Activated naive CD8-positive, alpha-beta T cell treated with anti-CD3 and anti-CD28 coated beads, Interleukin-2, amount 50 U/mL, for 24 hours (primary cell): ENCODE data around the gene ARSD.

ENCODE experiments used
- ATAC-seq: fragments of 150-1000 bp; cut with Tn5 transposase; one replicate; pipeline ENCODE4 v1.10.0; 2021
- DNase-seq: peaks from one replicate; pipeline ENCODE4 v3.0.0; 2021
- H3K27ac Mint-ChIP-seq: one replicate; pipeline ENCODE4 v1.8.0; 2021; ENCODE audit warnings: mild to moderate bottlenecking, mixed read lengths
- H3K27me3 Mint-ChIP-seq: one replicate; pipeline ENCODE4 v1.8.0; 2021; ENCODE audit warnings: mixed read lengths
- H3K36me3 Mint-ChIP-seq: one replicate; pipeline ENCODE4 v1.8.0; 2021; ENCODE audit warnings: low read depth, mixed read lengths
- H3K4me1 Mint-ChIP-seq: one replicate; pipeline ENCODE4 v1.8.0; 2021; ENCODE audit warnings: mixed read lengths
- H3K4me3 Mint-ChIP-seq: one replicate; pipeline ENCODE4 v1.8.0; 2021; ENCODE audit warnings: mild to moderate bottlenecking, moderate library complexity, mixed read lengths
- H3K9me3 Mint-ChIP-seq: one replicate; pipeline ENCODE4 v1.8.0; 2021; ENCODE audit warnings: mixed read lengths

The ARSD gene

DNA sequence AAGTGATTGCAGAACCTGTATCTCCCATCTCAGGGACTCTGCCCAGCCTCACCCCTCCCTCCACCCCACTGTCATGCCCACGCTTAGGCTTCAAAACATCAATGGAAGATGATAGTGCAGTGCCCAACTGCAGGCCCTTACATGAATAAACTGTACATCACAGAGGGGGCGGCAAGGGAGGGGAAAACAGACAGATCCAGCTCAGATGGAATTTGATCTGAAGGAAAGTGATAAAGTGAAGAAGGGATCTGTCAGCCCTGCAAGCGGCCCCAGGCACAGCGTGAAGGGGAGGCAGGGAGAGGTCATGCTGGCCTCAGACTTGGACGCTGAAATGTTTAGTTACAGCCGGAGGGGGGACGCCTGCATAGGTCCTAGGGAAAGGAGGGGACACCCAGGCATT, 61.9 kb downstream of the ARSD start:
- no peaks in the 10 kb centered on the region for H3K4me1 Mint-ChIP-seq
- no peak for ATAC-seq
- H3K27ac Mint-ChIP-seq, result no peak overlapping the region
- H3K36me3 Mint-ChIP-seq, result no peaks in the 10 kb centered on the region
- no peak overlapping the region for H3K4me3 Mint-ChIP-seq
- no peak for DNase-seq
- H3K27me3 Mint-ChIP-seq, result peaks cover 3% of the 10 kb centered on the region
- no peaks in the 10 kb centered on the region for H3K9me3 Mint-ChIP-seq

GRCh38 chrX:2863646-2864045, 65.5 kb downstream of the ARSD start:
- H3K4me1 Mint-ChIP-seq, result no peaks in the 10 kb centered on the region
- no peak overlapping the region for H3K27ac Mint-ChIP-seq
- no peaks in the 10 kb centered on the region for H3K27me3 Mint-ChIP-seq
- no peak for ATAC-seq
- H3K4me3 Mint-ChIP-seq, result no peak overlapping the region
- DNase-seq, result no peak
- no peaks in the 10 kb centered on the region for H3K36me3 Mint-ChIP-seq
- no peaks in the 10 kb centered on the region for H3K9me3 Mint-ChIP-seq

- Mint-ChIP-seq H3K4me1 (no peaks in the 10 kb centered on the region), H3K9me3 (no peaks in the 10 kb centered on the region), H3K4me3 (no peak overlapping the region), H3K27me3 (no peaks in the 10 kb centered on the region), H3K36me3 (no peaks in the 10 kb centered on the region), H3K27ac (no peak overlapping the region)
- ATAC-seq, result no peak
- DNase-seq, result no peak
These were observed 66.7 kb downstream of the ARSD start for GRCh38 chrX:2862404-2862803.

DNA sequence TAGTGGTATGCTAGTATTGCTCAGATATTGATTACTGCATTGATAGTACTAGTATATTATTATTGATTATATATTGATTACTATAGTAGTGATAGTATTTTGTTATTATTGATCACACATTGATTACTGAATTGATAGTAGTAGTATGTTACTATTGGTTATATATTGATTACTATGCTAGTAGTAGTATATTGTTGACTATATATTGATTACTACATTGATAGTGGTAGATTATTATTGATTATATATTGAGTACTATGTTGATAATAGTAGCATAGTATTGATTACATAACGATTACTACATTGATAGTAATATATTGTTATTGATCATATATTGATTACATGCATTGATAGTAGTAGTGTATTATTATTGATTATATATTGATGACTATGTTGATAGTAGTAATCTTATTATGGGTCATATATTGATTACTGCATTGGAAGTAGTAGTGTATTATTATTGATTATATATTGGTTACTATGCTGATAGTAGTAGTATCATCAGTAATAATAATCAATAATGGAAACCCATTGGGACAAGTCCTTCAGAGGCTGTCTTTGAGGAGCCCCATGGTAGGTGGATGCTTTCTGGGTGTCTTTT, 69.8 kb downstream of the ARSD start:
- Mint-ChIP-seq H3K36me3 (no peaks in the 10 kb centered on the region), H3K9me3 (no peaks in the 10 kb centered on the region), H3K27ac (no peak overlapping the region), H3K4me3 (no peak overlapping the region), H3K4me1 (no peaks in the 10 kb centered on the region), H3K27me3 (no peaks in the 10 kb centered on the region)
- no peak for DNase-seq
- ATAC-seq, result no peak

GRCh38 chrX:2857566-2857965, 71.6 kb downstream of the ARSD start:
- no peak for ATAC-seq
- no peaks in the 10 kb centered on the region for H3K36me3 Mint-ChIP-seq
- H3K4me3 Mint-ChIP-seq, result no peak overlapping the region
- no peak overlapping the region for H3K27ac Mint-ChIP-seq
- no peaks in the 10 kb centered on the region for H3K27me3 Mint-ChIP-seq
- no peaks in the 10 kb centered on the region for H3K4me1 Mint-ChIP-seq
- no peak for DNase-seq
- H3K9me3 Mint-ChIP-seq, result no peaks in the 10 kb centered on the region

DNA sequence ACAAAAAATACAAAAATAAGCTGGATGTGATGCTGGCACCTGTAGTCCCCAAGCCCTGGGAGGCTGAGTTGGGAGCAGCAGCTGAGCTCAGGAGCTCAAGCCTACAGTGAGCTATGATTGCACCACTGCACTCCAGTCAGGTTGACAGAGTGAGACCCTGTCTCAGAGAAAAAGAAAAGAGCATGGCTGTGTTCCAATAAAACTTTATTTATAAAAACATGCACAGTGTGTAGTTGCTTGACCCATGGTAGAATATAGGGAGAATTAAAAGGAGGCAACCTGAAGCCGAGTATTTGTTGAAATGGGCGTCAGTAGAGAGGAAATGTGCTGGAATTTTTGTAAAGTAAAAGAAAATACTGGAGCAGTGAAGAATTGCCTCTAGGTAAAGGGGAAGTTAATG, 73.4 kb downstream of the ARSD start:
- H3K36me3 Mint-ChIP-seq, result no peaks in the 10 kb centered on the region
- no peak overlapping the region for H3K4me3 Mint-ChIP-seq
- ATAC-seq (no peak), DNase-seq (no peak)
- H3K4me1 Mint-ChIP-seq, result no peaks in the 10 kb centered on the region
- H3K9me3 Mint-ChIP-seq, result no peaks in the 10 kb centered on the region
- no peak overlapping the region for H3K27ac Mint-ChIP-seq
- no peaks in the 10 kb centered on the region for H3K27me3 Mint-ChIP-seq

- Mint-ChIP-seq H3K36me3 (no peaks in the 10 kb centered on the region), H3K27ac (no peak overlapping the region), H3K27me3 (no peaks in the 10 kb centered on the region), H3K4me3 (no peak overlapping the region), H3K4me1 (no peaks in the 10 kb centered on the region), H3K9me3 (no peaks in the 10 kb centered on the region)
- DNase-seq (no peak), ATAC-seq (no peak)
These were observed 74.2 kb downstream of the ARSD start for GRCh38 chrX:2854918-2855317.
